ENCODE data around the gene GPLD1.

The GPLD1 gene

DNA sequence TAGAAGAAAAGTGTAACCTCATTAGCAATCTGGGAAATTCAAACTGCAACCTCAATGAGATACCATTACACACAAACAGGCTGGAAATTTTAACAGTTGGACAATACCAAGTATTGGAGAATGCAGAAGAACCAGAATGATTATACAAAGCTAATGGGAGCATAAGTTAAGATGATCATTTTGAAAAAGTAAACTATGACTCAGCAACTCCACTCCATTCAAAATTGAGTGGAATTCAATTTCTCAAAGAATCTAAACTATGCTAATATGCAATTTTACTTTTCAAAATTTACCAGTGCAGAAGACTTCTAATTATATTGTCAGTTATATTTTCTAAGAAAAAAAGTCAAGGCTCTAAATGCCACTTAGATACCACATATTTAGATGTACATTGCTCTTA, 17.2 kb downstream of the GPLD1 start:
- DNase-seq (ENCODE audit: low read depth), result no peak
- H3K4me3 ChIP-seq (ENCODE audit: low read length), result no peak overlapping the region
- TF ChIP-seq, protein P1, sequence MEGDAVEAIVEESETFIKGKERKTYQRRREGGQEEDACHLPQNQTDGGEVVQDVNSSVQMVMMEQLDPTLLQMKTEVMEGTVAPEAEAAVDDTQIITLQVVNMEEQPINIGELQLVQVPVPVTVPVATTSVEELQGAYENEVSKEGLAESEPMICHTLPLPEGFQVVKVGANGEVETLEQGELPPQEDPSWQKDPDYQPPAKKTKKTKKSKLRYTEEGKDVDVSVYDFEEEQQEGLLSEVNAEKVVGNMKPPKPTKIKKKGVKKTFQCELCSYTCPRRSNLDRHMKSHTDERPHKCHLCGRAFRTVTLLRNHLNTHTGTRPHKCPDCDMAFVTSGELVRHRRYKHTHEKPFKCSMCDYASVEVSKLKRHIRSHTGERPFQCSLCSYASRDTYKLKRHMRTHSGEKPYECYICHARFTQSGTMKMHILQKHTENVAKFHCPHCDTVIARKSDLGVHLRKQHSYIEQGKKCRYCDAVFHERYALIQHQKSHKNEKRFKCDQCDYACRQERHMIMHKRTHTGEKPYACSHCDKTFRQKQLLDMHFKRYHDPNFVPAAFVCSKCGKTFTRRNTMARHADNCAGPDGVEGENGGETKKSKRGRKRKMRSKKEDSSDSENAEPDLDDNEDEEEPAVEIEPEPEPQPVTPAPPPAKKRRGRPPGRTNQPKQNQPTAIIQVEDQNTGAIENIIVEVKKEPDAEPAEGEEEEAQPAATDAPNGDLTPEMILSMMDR (conservative IDR thresholded peaks at IDR 0.05; ENCODE audit: low read depth, low read length), result no peak

DNA sequence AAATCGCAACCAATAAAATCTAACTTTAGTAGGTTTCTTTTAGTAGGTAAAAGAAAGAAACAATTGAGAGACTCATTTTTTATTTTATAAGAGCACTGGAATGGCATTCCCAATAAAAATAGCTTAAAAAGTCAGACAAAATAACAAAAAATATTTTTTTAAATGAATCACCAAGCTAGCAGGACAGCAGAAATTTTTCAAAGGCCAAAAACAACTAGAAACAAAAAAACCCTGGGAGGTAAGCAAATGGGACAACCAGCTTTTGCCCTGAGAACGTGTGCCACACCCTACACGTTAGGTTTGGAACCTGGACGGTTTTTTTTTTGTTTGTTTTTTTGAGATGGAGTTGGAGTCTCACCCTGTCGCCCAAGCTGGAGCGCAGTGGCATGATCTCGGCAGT, 19.6 kb downstream of the GPLD1 start:
- TF ChIP-seq, protein P1 (conservative IDR thresholded peaks at IDR 0.05; ENCODE audit: low read depth, low read length), result no peak
- H3K4me3 ChIP-seq (ENCODE audit: low read length), result no peak overlapping the region
- no peak for DNase-seq (ENCODE audit: low read depth)

DNA sequence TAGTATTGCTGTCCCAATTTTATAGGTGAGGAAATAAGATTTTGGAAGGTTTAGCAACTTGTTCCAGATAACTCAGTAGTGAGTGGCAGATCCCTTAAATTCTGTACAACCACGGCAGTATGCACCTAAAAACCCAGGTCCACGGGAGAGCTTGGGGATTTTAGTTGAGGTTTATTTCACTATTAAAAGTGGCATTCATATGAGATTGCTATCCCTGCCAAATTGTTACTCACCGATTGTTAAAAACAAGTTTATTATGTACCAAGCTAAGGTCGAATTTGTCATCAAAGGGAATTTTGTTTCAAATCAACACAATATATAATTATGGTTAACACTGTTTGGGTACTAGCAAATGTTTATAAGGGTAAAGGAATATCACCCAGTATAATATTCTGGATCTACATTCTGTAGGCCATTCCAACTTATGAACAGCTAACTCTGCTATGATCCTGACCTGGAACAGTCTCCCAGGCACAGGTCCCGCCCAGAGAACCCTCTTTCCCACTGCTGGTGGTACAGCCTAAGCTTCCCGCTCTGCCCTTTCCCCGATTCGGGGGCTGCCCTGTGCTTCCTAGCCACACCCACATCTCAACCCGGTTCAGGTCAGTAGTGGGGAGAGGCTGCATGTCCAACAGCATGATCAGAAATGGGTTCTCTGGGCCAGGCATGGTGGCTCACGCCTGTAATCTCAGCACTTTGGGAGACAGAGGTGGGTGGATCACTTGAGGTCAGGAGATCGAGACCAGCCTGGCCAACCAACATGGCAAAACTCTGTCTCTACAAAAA, 24.9 kb downstream of the GPLD1 start:
- TF ChIP-seq, protein P1 (conservative IDR thresholded peaks at IDR 0.05; ENCODE audit: low read depth, low read length), result no peak

DNA sequence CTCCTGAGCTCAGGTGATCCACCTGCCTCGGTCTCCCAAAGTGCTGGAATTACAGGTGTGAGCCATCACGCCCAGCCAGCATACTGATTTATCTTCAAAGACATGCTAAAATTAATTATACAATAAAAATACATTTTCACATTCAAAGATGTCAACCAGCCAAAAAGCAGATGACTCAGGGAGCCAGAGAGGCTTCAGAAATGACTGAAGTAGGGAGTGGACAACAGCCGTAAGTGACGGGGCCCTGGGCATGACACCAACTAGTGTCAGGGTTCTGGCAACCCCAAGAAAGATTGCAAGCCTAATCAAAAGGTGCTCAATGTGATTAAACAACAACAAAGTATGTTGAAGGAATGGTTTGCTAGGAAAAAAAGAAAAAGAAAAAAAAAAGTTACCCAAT, 28.4 kb downstream of the GPLD1 start:
- TF ChIP-seq, protein P1 (conservative IDR thresholded peaks at IDR 0.05; ENCODE audit: low read depth, low read length), result no peak
- no peak overlapping the region for H3K4me3 ChIP-seq (ENCODE audit: low read length)
- DNase-seq (ENCODE audit: low read depth), result no peak

More for the DNA sequence above, 24.9 kb downstream of the GPLD1 start:
- no peak overlapping the region for H3K4me3 ChIP-seq (ENCODE audit: low read length)
- no peak for DNase-seq (ENCODE audit: low read depth)

DNA sequence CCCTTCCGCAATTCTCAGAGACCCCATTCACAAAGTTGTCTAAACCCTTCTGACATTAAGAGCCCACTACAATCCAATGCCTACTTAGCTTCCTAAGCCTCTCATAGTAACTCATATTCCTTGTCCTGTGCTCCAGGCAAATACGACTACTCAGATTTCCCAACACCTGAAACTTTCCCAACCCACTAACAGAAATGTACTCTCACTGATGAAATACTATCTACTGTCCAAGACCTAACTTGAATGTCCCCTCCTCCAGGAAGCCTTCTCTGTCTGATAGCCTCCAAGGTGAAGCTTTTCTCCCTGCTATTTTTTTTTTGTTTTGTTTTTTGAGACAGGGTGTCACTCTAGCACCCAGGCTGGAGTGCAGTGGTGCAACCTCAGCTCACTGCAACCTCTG, 30.4 kb downstream of the GPLD1 start:
- DNase-seq (ENCODE audit: low read depth), result no peak
- TF ChIP-seq, protein P1 (conservative IDR thresholded peaks at IDR 0.05; ENCODE audit: low read depth, low read length), result no peak
- H3K4me3 ChIP-seq (ENCODE audit: low read length), result no peak overlapping the region

DNA sequence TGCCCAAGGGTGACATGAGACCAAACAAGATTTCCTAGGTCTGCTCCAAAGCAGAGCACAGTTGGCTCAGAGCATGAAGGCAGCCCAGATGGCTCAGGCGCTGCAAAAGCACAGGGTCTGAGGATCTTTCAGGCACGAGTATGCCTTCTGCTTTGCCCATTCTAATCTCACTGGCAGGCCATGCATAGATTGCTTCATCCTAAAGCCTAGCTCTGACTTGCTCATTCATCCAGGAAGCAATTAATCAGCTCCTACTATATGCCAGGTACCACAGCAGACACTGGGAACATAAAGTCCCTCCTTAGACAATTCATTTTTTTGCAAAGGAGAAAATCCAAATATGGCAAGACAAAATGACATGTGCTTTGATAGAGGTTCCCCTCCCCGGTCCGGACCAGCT, 31.2 kb downstream of the GPLD1 start:
- TF ChIP-seq, protein P1 (conservative IDR thresholded peaks at IDR 0.05; ENCODE audit: low read depth, low read length), result no peak
- H3K4me3 ChIP-seq (ENCODE audit: low read length), result no peak overlapping the region
- DNase-seq (ENCODE audit: low read depth), result no peak

DNA sequence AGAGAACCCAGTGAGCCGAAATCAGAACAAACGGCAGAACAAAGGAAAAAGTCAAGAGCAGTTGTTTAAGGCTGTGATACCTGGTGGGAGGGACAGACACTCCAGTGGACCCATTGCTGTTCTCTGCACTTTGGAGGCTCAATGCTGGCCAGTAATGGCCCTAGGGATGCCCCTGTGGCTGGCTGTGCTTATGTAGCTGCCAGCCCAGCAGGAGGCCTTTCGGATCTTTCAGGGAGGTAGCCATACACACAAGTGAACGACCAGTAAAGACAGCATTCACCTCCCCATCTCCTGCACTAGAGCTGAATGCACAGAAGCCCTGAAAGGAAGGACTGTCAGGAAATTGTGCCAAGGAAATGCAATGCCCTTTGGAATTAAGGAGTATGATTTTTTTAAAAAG, 34.3 kb downstream of the GPLD1 start:
- TF ChIP-seq, protein P1 (conservative IDR thresholded peaks at IDR 0.05; ENCODE audit: low read depth, low read length), result no peak
- no peak for DNase-seq (ENCODE audit: low read depth)
- H3K4me3 ChIP-seq (ENCODE audit: low read length), result no peak overlapping the region
